Measurements from ENCODE around the gene JAGN1. TPM values are rescaled to one million over a fixed set of nuclear protein-coding genes. Genes with fewer than 3 reads are reported as not detected.

Gene JAGN1
- total and polyA plus RNA-seq, 4 donors, result 20.7 to 43.7 (median 34.9) TPM

GRCh38 chr3:9884555-9885165, 5.8 kb upstream of the JAGN1 start:
- ATAC-seq (ENCODE audit: insufficient read depth, low FRiP score) (no peak), DNase-seq (no peak)
- no peaks in the 10 kb centered on the region for H3K36me3 ChIP-seq (ENCODE audit: control insufficient read depth in 4 of 4, insufficient read depth in 4 of 4, low read length in 4 of 4)
- no peaks in the 10 kb centered on the region for H3K4me1 ChIP-seq (ENCODE audit: control insufficient read depth in 5 of 5, insufficient read depth in 5 of 5, low read length in 5 of 5)
- no peaks in the 10 kb centered on the region for H3K27me3 ChIP-seq (ENCODE audit: control insufficient read depth in 3 of 3, insufficient read depth in 3 of 3, low read length in 2 of 3)
- no peaks in the 10 kb centered on the region for H3K9me3 ChIP-seq (ENCODE audit: control insufficient read depth in 4 of 4, insufficient read depth in 3 of 4, low read length in 3 of 4)
- no peak for TF ChIP-seq CTCF (IDR thresholded peaks at IDR 0.05; ENCODE audit: control extremely low read depth, extremely low read depth)
- H3K4me3 ChIP-seq, result no peak overlapping the region
- 88 to 94% methylated on average over 11 of the region's 11 CpGs for WGBS, 2 donors
- no peak overlapping the region for H3K9ac ChIP-seq (ENCODE audit: insufficient read depth in 1 of 2, low read length in 2 of 2)
- H3K27ac ChIP-seq (ENCODE audit: low read depth in 1 of 2, low read length in 1 of 2), result no peak overlapping the region

GRCh38 chr3:9886328-9886727, 4.1 kb upstream of the JAGN1 start:
- DNase-seq (no peak), ATAC-seq (ENCODE audit: insufficient read depth, low FRiP score) (no peak)

GRCh38 chr3:9887480-9887879, 2.9 kb upstream of the JAGN1 start:
- H3K4me1 ChIP-seq (ENCODE audit: control insufficient read depth in 5 of 5, insufficient read depth in 5 of 5, low read length in 5 of 5), result peaks cover 0 to 6% (median 3%) of the 10 kb centered on the region in 5 donors
- H3K9me3 ChIP-seq (ENCODE audit: control insufficient read depth in 4 of 4, insufficient read depth in 3 of 4, low read length in 3 of 4), result no peaks in the 10 kb centered on the region
- DNase-seq (no peak), ATAC-seq (ENCODE audit: insufficient read depth, low FRiP score) (no peak)
- H3K27ac ChIP-seq (ENCODE audit: low read depth in 1 of 2, low read length in 1 of 2), result no peak overlapping the region
- no peaks in the 10 kb centered on the region for H3K27me3 ChIP-seq (ENCODE audit: control insufficient read depth in 3 of 3, insufficient read depth in 3 of 3, low read length in 2 of 3)
- 82 to 88% methylated on average over 5 of the region's 5 CpGs for WGBS, 2 donors
- no peak overlapping the region for H3K9ac ChIP-seq (ENCODE audit: insufficient read depth in 1 of 2, low read length in 2 of 2)
- TF ChIP-seq CTCF (IDR thresholded peaks at IDR 0.05; ENCODE audit: control extremely low read depth, extremely low read depth), result no peak
- peaks cover 0 to 2% (median 0%) of the 10 kb centered on the region in 4 donors for H3K36me3 ChIP-seq (ENCODE audit: control insufficient read depth in 4 of 4, insufficient read depth in 4 of 4, low read length in 4 of 4)
- H3K4me3 ChIP-seq, result no peak overlapping the region

More at GRCh38 chr3:9886328-9886727, 4.1 kb upstream of the JAGN1 start:
- Histone ChIP-seq H3K4me1 (ENCODE audit: control insufficient read depth in 5 of 5, insufficient read depth in 5 of 5, low read length in 5 of 5) (peaks cover 0 to 3% (median 0%) of the 10 kb centered on the region in 5 donors), H3K27ac (ENCODE audit: low read depth in 1 of 2, low read length in 1 of 2) (no peak overlapping the region), H3K4me3 (no peak overlapping the region), H3K36me3 (ENCODE audit: control insufficient read depth in 4 of 4, insufficient read depth in 4 of 4, low read length in 4 of 4) (no peaks in the 10 kb centered on the region), H3K27me3 (ENCODE audit: control insufficient read depth in 3 of 3, insufficient read depth in 3 of 3, low read length in 2 of 3) (no peaks in the 10 kb centered on the region), H3K9ac (ENCODE audit: insufficient read depth in 1 of 2, low read length in 2 of 2) (no peak overlapping the region), H3K9me3 (ENCODE audit: control insufficient read depth in 4 of 4, insufficient read depth in 3 of 4, low read length in 3 of 4) (no peaks in the 10 kb centered on the region)
- TF ChIP-seq CTCF (IDR thresholded peaks at IDR 0.05; ENCODE audit: control extremely low read depth, extremely low read depth), result no peak

GRCh38 chr3:9888540-9888939, 1.9 kb upstream of the JAGN1 start:
- Histone ChIP-seq H3K9me3 (ENCODE audit: control insufficient read depth in 4 of 4, insufficient read depth in 3 of 4, low read length in 3 of 4) (no peaks in the 10 kb centered on the region), H3K36me3 (ENCODE audit: control insufficient read depth in 4 of 4, insufficient read depth in 4 of 4, low read length in 4 of 4) (peaks cover 0 to 12% (median 7%) of the 10 kb centered on the region in 4 donors), H3K9ac (ENCODE audit: insufficient read depth in 1 of 2, low read length in 2 of 2) (no peak overlapping the region), H3K4me3 (no peak overlapping the region), H3K4me1 (ENCODE audit: control insufficient read depth in 5 of 5, insufficient read depth in 5 of 5, low read length in 5 of 5) (peaks cover 0 to 7% (median 5%) of the 10 kb centered on the region in 5 donors), H3K27me3 (ENCODE audit: control insufficient read depth in 3 of 3, insufficient read depth in 3 of 3, low read length in 2 of 3) (no peaks in the 10 kb centered on the region), H3K27ac (ENCODE audit: low read depth in 1 of 2, low read length in 1 of 2) (no peak overlapping the region)
- no peak for ATAC-seq (ENCODE audit: insufficient read depth, low FRiP score)
- no peak for DNase-seq
- 93 to 99% methylated on average over 3 of the region's 3 CpGs for WGBS, 2 donors
- TF ChIP-seq CTCF (IDR thresholded peaks at IDR 0.05; ENCODE audit: control extremely low read depth, extremely low read depth), result no peak

Measured in lung (tissue), 12 donors.